H54 (cell line): ENCODE data around the gene CREB3L2.
A peak's percentile ranks its signal among the peaks of the same experiment; 100 is the strongest.

ENCODE experiments used
- DNase-seq: peaks from one replicate; pipeline ENCODE4 v3.0.0; 2011; ENCODE audit warnings: low spot score, mixed read lengths; ENCODE audit not compliant: insufficient read length
- FAIRE-seq: peaks from 3 replicates; lab custom pipeline; 2011; peaks lifted over from hg19 to GRCh38; lab: Jason Lieb, UNC
- POLR2A ChIP-seq: IDR thresholded peaks from 2 replicates; pipeline ENCODE4 v1.6.1; 2011; ENCODE audit warnings: low read depth, mild to moderate bottlenecking, low read length

The CREB3L2 gene

GRCh38 chr7:137882261-137882668 is 119.6 kb downstream of the CREB3L2 start:
- TF ChIP-seq POLR2A: no peak
- FAIRE-seq (peak; percentile 84), DNase-seq (peak; percentile 93)

GRCh38 chr7:137881607-137882260 is 120.2 kb downstream of the CREB3L2 start:
- TF ChIP-seq POLR2A: no peak
- FAIRE-seq (no peak), DNase-seq (no peak)

- DNase-seq (peak; percentile 7), FAIRE-seq (no peak)
- TF ChIP-seq POLR2A: no peak
These were observed 121.5 kb downstream of the CREB3L2 start for GRCh38 chr7:137880432-137880831.

- no peak for TF ChIP-seq POLR2A
- FAIRE-seq (no peak), DNase-seq (no peak)
These were observed 122.3 kb downstream of the CREB3L2 start for GRCh38 chr7:137879357-137880158.

- no peak for TF ChIP-seq POLR2A
- DNase-seq (no peak), FAIRE-seq (no peak)
These were observed 123.4 kb downstream of the CREB3L2 start for GRCh38 chr7:137878333-137878961.

GRCh38 chr7:137877027-137877675 is 124.7 kb downstream of the CREB3L2 start:
- TF ChIP-seq POLR2A: no peak
- FAIRE-seq: no peak

GRCh38 chr7:137875746-137876145 is 126.1 kb downstream of the CREB3L2 start:
- no peak for TF ChIP-seq POLR2A
- DNase-seq: no peak
- no peak for FAIRE-seq

More at GRCh38 chr7:137877027-137877675, 124.7 kb downstream of the CREB3L2 start:
- no peak for DNase-seq

GRCh38 chr7:137873979-137874777 is 127.7 kb downstream of the CREB3L2 start:
- no peak for FAIRE-seq
- TF ChIP-seq POLR2A: no peak
- no peak for DNase-seq

GRCh38 chr7:137873524-137873923 is 128.4 kb downstream of the CREB3L2 start:
- DNase-seq: no peak
- TF ChIP-seq POLR2A: no peak
- no peak for FAIRE-seq

- no peak for FAIRE-seq
- TF ChIP-seq POLR2A: no peak
- DNase-seq: no peak
These were observed 130.5 kb downstream of the CREB3L2 start for GRCh38 chr7:137871170-137871915.

GRCh38 chr7:137870684-137871083 is 131.2 kb downstream of the CREB3L2 start:
- DNase-seq: no peak
- TF ChIP-seq POLR2A: no peak
- no peak for FAIRE-seq

- TF ChIP-seq POLR2A: no peak
- DNase-seq: no peak
- no peak for FAIRE-seq
These were observed 131.8 kb downstream of the CREB3L2 start for GRCh38 chr7:137870078-137870477.
